Activated T-cell treated with anti-CD3 and anti-CD28 coated beads, Interleukin-2, amount 50 U/mL, for 48 hours (primary cell): ENCODE results near the gene FTMT.
"Not testable (repeated sequence)": the region's sequence is repeated elsewhere in the genome, so short reads cannot be mapped to it uniquely, and the experiment has no call there.

Source experiments
- DNase-seq, 2 experiments: peaks; one replicate each; pipeline ENCODE4 v3.0.0-alpha.2; 2020

FTMT gene

DNA sequence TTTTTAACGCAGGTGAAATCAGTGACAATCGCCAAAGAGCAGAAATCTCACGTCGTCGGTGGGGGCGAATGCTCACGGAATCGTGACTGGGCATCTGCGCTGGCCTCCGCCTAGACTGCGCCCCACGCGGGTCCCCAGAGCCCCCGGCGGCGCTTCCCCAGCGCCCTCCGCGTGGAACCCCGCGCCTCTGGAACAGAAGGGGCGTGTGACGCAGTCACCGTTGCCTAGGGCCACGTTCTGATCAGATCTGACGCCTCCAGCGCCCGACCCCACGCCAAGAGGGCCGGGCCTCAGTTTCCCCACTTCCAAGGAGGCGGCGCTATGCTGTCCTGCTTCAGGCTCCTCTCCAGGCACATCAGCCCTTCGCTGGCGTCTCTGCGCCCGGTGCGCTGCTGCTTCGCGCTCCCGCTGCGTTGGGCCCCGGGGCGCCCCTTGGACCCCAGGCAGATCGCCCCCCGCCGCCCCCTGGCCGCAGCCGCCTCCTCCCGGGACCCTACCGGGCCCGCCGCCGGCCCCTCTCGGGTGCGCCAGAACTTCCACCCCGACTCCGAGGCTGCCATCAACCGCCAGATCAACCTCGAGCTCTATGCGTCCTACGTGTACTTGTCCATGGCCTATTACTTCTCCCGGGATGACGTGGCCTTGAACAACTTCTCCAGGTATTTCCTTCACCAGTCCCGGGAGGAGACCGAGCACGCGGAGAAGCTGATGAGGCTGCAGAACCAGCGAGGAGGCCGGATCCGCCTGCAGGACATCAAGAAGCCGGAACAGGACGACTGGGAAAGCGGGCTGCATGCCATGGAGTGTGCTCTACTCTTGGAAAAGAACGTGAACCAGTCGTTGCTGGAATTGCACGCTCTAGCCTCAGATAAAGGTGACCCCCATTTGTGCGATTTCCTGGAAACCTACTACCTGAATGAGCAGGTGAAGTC, at the start of gene FTMT:
Gene FTMT, plus strand, starts transcription at position 240 of the 932 bp plus-strand sequence. Its CDS starts 82 bp downstream, at position 322.
- no peak for DNase-seq

GRCh38 chr5:121805251-121805650, 46.4 kb upstream of the FTMT start:
- not testable (repeated sequence) for DNase-seq

DNA sequence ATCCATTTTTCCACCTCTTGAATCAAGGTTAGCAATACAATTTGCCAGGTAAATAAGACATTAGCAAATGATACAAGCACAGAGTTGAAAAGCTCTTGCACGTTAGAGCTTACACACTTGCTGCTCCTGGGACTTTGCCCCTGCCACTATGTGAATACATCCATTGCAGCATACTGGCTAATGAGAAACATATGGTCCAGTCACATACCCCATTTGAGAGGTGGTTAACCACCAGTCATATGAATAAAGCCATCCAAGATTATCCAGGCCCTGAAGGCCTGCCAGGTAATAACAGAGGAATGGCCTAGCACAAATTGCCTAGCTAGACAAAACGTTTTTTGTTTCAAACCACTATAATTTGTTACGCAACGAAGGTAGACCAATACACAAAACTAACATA, 45.8 kb upstream of the FTMT start:
- no peak for DNase-seq

GRCh38 chr5:121816164-121816563, 35.5 kb upstream of the FTMT start:
- DNase-seq, result no peak

DNA sequence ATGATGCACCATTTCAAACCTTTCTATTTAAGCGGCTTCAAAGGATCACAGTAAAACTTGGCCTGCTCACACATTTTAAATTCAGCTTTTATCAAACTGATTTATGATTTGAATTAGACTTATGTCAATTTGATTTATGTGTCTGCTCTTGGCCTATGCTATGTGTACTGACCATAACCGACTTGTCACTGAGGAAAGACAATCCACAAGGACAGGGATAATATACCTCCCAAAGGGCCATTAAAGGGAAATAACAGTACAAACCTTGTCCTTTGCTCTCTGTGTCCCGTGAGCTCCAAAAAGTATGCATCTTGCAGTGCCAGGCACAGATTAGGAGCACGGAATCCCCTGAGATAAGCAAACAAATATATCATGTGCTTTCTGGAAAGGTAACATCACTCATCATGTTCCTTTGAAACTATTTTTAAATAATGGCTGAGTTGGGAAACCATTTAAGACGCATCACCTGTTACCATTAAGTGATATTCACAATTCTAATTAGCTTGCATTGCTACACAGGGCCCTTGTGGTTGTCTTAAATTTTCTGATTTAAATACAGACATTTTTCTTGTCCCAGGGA, 31.9 kb upstream of the FTMT start:
- DNase-seq, result no peak

DNA sequence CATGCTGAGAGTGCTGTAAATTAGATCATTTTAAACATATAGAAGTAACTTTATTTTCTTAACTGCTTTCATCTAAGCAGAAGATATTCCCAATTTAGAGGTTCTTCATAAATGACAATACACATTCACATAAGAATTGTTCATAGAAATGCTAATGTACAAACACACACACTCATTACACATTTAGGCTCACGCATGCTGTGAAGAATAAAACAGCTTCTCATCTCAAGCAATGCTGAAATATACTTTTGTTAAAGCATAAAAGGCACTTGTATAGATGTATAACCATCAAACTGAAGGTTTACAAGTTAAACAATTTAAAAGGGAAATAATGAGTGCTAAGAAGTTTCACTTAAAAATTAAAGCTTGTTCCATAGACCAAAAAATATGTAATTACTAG, 18.1 kb upstream of the FTMT start:
- no peak for DNase-seq

- DNase-seq, result no peak
Measured at GRCh38 chr5:121834021-121834420, 17.7 kb upstream of the FTMT start.

GRCh38 chr5:121841892-121842291, 9.8 kb upstream of the FTMT start:
- no peak for DNase-seq

DNA sequence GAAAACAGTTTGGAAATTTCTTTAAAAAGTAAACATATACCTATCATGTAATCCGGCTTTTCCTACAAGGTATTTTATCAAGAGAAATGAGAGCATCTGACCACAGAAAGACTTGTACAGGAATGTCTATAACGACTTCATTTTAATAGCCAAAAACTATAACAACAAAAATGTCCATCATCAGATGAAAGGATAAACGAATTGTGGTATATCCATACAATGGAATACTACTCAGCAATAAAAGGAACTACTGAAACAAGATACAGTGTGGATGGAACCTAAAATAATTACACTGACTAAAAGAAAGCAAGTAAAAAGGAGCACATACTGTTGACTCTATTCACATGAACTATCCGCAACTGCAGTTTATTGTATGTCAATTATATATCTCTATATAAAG, 1.4 kb upstream of the FTMT start:
- DNase-seq, result no peak

GRCh38 chr5:121853850-121854249, 2.2 kb downstream of the FTMT start:
- no peak for DNase-seq

GRCh38 chr5:121862801-121863200, 11.1 kb downstream of the FTMT start:
- no peak for DNase-seq

DNA sequence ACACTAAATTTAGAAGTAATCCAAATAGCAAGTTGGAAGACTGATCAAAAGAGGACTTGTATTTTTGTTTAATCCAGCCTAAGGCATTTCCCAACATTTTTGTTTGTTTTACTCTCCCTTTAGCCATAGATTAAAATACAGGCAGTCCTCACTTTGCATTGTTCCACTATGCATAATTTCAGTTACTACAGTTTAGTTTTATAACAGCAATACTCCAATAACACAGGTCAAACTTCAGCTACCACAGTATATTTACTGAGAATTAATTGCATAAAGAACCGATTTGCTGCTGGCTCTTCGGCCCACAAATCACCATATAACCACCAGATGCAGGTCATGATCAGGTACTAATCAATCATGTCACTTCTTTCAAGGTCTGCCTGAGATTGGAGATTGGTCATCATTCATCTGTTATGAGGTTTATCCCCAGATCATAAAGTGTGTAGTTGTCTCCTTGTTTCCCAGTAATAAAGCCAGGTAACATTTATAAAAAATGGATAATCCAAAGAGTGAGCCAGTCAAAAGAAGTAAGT, 12.1 kb downstream of the FTMT start:
- no peak for DNase-seq

DNA sequence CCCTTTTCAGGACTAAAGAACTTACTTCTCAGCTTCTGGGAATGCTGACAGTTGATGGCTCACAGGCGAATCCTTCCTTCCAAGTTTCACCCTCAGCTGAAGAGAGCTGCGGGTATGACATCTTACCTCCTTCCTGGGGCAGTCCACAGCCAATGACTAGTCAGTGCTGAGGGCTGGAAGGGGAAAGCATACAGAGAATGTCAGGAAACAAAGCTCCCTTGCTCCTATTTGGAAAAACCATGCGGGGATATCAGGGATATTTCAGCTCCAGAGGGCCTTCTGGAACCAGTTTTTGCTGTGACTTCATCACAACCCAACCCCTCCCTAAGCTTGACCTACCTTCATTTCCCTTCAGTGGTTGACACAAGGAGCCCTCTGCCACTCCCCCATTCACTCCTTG, 15.7 kb downstream of the FTMT start:
- DNase-seq, result no peak

GRCh38 chr5:121870489-121870888, 18.8 kb downstream of the FTMT start:
- DNase-seq, result no peak

DNA sequence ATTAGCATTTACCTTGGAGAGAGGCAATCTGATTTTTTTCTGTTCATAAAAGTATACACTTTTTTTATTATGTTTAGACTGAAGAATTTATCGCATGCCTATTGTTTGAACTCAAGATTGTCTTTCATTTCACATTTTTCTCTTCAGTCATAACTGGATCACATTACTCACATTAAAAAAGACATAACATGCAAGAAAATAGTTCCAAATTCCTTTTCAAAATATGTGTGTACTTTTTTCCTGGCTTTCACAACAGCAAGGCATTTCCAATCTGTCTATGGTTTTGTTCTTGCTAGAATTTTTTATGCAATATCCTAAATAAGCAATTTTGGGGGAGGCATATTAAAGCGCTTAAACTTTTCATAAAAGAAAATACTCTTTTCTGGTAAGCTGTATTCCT, 21.2 kb downstream of the FTMT start:
- DNase-seq, result no peak

DNA sequence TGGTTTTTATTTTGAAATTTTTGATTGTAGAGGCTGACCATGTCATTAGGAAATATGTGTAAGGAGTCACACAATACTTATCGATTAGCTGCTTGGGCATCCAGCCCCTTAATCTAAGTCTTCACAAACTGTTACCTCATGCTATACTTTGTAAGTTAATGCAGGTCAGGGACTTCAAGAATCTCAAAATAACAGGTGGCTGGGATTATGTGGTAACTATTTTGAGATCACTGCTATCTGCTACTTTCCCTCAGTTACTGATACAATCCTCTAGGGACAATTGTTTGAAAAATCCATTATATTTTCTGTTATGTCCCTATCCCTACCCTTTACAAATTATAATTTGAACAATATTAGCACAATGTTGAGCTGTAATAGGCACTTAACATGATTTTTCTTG, 21.7 kb downstream of the FTMT start:
- DNase-seq, result no peak

- DNase-seq, result no peak
Measured at GRCh38 chr5:121885630-121886029, 33.9 kb downstream of the FTMT start.

DNA sequence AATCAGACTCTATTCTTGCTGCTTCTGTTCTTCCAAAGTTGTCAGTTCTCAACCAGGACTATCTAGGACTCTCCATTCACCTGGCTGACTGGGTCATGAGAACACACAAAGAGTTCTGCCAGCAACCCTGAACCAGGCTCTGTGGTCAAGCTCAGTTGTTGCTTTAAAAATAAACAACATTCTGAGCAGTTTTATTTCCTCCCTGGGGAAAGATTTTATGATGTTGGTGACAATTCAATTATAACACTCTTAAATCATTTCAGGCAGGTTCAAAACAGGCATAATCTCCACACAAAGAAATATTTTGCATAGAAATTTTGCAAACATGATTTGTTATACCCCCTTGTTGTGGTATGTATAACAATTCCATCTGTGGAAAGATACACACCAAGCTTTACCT, 36.0 kb downstream of the FTMT start:
- no peak for DNase-seq

DNA sequence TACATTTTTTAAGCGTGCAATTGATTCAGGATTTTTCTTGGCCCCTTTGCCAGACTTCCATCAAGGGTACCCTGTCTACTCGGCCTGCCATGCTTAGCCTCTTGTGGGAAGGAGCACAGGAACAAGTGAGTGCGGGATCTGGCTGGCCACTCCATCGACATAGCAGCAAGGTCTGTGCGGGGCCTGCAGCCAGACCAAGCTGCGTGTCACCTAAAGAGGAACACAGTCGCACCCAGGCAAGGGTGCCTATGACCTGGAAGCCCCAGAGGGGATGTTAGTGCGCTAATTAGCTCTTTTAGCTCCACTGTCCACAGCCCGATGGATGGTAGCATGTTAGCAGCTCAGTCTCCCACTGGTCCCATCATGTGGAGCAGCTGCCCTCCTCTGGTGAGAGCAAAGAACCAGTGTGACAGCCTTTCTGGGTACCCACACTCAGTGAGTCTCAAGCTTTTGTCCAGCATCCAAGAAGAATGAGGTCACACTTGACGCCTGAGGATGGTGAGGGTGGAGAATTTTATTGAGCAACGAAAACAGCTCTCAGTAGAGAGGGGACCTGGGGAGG, 38.7 kb downstream of the FTMT start:
- no peak for DNase-seq

- DNase-seq, result no peak
Measured at GRCh38 chr5:121897341-121897740, 45.7 kb downstream of the FTMT start.

GRCh38 chr5:121899346-121899745, 47.7 kb downstream of the FTMT start:
- no peak for DNase-seq
